ENCODE measurements around the gene GRM2. TPM values are rescaled to one million over a fixed set of nuclear protein-coding genes. Genes with fewer than 3 reads are reported as not detected.

Gene GRM2
- total RNA-seq, 2 donors from 2014 or later: 0.26 to 0.99 TPM

- intact Hi-C loops (cut with DNase I): no loop called here
- Histone ChIP-seq H3K36me3 (replicated peaks in 1 of 2; ENCODE audit: insufficient read depth in 1 of 2, low read depth in 2 of 2) (no peaks in the 10 kb centered on the region), H3K9me3 (no peaks in the 10 kb centered on the region), H3K4me1 (no peaks in the 10 kb centered on the region), H3K4me3 (no peak overlapping the region), H3K27ac (no peak overlapping the region), H3K27me3 (no peaks in the 10 kb centered on the region)
- no peak for TF ChIP-seq CTCF (IDR thresholded peaks at IDR 0.05)
- no peak for TF ChIP-seq POLR2A (IDR thresholded peaks at IDR 0.05)
- WGBS, 2 donors: 91 to 94% methylated on average over 11 to 19 of the region's 20 CpGs
- ATAC-seq (no peak), DNase-seq (no peak)
Measured at GRCh38 chr3:51712511-51712931, 5.7 kb downstream of the GRM2 start.

GRCh38 chr3:51712963-51713362, 6.1 kb downstream of the GRM2 start:
- TF ChIP-seq POLR2A (IDR thresholded peaks at IDR 0.05) (no peak), CTCF (IDR thresholded peaks at IDR 0.05) (no peak)
- Histone ChIP-seq H3K9me3 (no peaks in the 10 kb centered on the region), H3K4me1 (no peaks in the 10 kb centered on the region), H3K27ac (no peak overlapping the region), H3K4me3 (no peak overlapping the region), H3K36me3 (replicated peaks in 1 of 2; ENCODE audit: insufficient read depth in 1 of 2, low read depth in 2 of 2) (no peaks in the 10 kb centered on the region), H3K27me3 (no peaks in the 10 kb centered on the region)
- ATAC-seq: no peak
- DNase-seq: no peak
- 89 to 92% methylated on average over 18 to 19 of the region's 19 CpGs for WGBS, 2 donors
- intact Hi-C loops (cut with DNase I): no loop called here

- TF ChIP-seq CTCF (IDR thresholded peaks at IDR 0.05) (no peak), POLR2A (IDR thresholded peaks at IDR 0.05) (no peak)
- DNase-seq: no peak
- Histone ChIP-seq H3K27me3 (no peaks in the 10 kb centered on the region), H3K4me1 (no peaks in the 10 kb centered on the region), H3K9me3 (no peaks in the 10 kb centered on the region), H3K27ac (no peak overlapping the region), H3K4me3 (no peak overlapping the region), H3K36me3 (replicated peaks in 1 of 2; ENCODE audit: insufficient read depth in 1 of 2, low read depth in 2 of 2) (no peaks in the 10 kb centered on the region)
- 88 to 91% methylated on average over 16 to 36 of the region's 36 CpGs for WGBS, 2 donors
- no peak for ATAC-seq
- intact Hi-C loops (cut with DNase I): no loop called here
Measured at GRCh38 chr3:51715231-51715976, 8.5 kb downstream of the GRM2 start.

- no peak overlapping the region for H3K27ac ChIP-seq
- no peaks in the 10 kb centered on the region for H3K36me3 ChIP-seq (replicated peaks in 1 of 2; ENCODE audit: insufficient read depth in 1 of 2, low read depth in 2 of 2)
- H3K4me1 ChIP-seq: no peaks in the 10 kb centered on the region
- 90 to 93% methylated on average over 2 to 8 of the region's 8 CpGs for WGBS, 2 donors
- no peak overlapping the region for H3K4me3 ChIP-seq
- intact Hi-C loops (cut with DNase I): no loop called here
- no peaks in the 10 kb centered on the region for H3K9me3 ChIP-seq
- ATAC-seq: no peak
- DNase-seq: no peak
- H3K27me3 ChIP-seq: no peaks in the 10 kb centered on the region
- TF ChIP-seq CTCF (IDR thresholded peaks at IDR 0.05): no peak
- no peak for TF ChIP-seq POLR2A (IDR thresholded peaks at IDR 0.05)
Measured at GRCh38 chr3:51715977-51716294, 9.1 kb downstream of the GRM2 start.

- H3K36me3 ChIP-seq (replicated peaks in 1 of 2; ENCODE audit: insufficient read depth in 1 of 2, low read depth in 2 of 2): no peaks in the 10 kb centered on the region
- no peak for TF ChIP-seq POLR2A (IDR thresholded peaks at IDR 0.05)
- TF ChIP-seq CTCF (IDR thresholded peaks at IDR 0.05): no peak
- WGBS, 2 donors: 66 to 68% methylated on average over 5 of the region's 5 CpGs
- H3K4me3 ChIP-seq: no peak overlapping the region
- ATAC-seq (no peak), DNase-seq (no peak)
- H3K4me1 ChIP-seq: no peaks in the 10 kb centered on the region
- intact Hi-C loops (cut with DNase I): no loop called here
- no peak overlapping the region for H3K27ac ChIP-seq
- no peaks in the 10 kb centered on the region for H3K9me3 ChIP-seq
- H3K27me3 ChIP-seq: no peaks in the 10 kb centered on the region
Measured at GRCh38 chr3:51716805-51717204, 9.9 kb downstream of the GRM2 start.

Measured in body of pancreas (tissue), 4 donors.